ENCODE measurements around the gene ADAMTS13. TPM values are rescaled to one million over a fixed set of nuclear protein-coding genes. Genes with fewer than 3 reads are reported as not detected.

The ADAMTS13 gene
- total and polyA plus RNA-seq, 9 of the 15 experiments (the other 6 are each of a cell fraction or from before 2014, with no cell fraction given) = 0.03 to 0.20 (median 0.04) TPM; not detected in 4

DNA sequence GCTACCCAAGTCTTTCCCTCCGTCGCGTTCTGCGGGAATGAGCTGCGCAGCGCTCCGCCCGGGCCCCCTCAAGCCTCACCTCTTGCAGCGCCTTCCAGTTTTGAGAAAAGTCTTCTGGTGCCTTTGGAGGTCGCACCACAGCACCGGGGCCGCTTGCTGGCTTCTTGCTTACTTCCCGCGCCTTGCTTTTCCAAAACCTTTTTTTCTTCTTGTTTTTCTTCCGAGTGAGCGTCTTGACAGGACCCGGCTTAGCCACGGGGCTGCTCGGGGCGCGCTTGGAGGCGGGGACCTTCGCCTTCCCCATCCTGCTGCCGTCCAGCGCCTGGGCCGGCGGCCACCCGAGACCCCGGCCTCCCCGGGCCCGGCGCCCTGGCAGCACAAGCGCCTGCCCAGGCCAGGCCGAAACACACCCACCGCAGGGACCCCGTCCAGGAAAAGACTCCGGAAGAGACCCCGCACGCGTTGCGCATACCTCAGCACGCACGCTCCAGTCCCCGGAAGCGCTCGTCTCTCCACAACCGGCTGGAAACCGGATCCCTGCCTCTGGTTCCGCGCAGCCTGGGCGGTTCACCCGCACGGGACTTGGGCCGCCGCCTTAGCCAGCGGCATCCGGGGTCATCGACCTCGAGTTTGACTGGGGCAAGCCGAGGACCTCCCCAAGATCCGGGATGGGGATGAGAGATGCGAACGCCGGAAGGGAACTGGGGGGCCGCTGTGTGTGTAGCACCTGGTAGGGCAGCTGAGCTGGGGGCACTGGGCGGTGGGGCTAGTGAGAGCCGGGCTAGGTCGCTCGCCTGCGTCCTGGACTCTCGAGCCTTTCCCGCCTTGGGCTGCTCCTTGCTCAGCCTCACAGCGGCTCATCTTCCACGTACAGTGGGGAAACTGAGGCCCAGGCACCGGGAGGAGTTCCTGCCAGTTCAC, 4.4 kb upstream of the ADAMTS13 start, which contains the start of gene REXO4 (continued):
- TF ChIP-seq, protein P1, sequence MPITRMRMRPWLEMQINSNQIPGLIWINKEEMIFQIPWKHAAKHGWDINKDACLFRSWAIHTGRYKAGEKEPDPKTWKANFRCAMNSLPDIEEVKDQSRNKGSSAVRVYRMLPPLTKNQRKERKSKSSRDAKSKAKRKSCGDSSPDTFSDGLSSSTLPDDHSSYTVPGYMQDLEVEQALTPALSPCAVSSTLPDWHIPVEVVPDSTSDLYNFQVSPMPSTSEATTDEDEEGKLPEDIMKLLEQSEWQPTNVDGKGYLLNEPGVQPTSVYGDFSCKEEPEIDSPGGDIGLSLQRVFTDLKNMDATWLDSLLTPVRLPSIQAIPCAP (CRISPR knock-in tag; IDR thresholded peaks at IDR 0.05; ENCODE audit: borderline replicate concordance) = no peak
- TF ChIP-seq, protein P2, sequence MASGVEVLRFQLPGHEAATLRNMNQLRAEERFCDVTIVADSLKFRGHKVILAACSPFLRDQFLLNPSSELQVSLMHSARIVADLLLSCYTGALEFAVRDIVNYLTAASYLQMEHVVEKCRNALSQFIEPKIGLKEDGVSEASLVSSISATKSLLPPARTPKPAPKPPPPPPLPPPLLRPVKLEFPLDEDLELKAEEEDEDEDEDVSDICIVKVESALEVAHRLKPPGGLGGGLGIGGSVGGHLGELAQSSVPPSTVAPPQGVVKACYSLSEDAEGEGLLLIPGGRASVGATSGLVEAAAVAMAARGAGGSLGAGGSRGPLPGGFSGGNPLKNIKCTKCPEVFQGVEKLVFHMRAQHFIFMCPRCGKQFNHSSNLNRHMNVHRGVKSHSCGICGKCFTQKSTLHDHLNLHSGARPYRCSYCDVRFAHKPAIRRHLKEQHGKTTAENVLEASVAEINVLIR (CRISPR knock-in tag; IDR thresholded peaks at IDR 0.05) = no peak
- TF ChIP-seq KLF16 (IDR thresholded peaks at IDR 0.05) (no peak), SMARCE1 (IDR thresholded peaks at IDR 0.05) (no peak), NFIX (CRISPR knock-in tag; IDR thresholded peaks at IDR 0.05; ENCODE audit: low read depth) (no peak), ZNF224 (CRISPR knock-in tag; IDR thresholded peaks at IDR 0.05) (no peak), STAT5A (IDR thresholded peaks at IDR 0.05; ENCODE audit: borderline replicate concordance, low read length) (no peak), ETV5 (CRISPR knock-in tag; IDR thresholded peaks at IDR 0.05; ENCODE audit: low read depth) (peak; percentile 90), E2F3 (CRISPR knock-in tag; IDR thresholded peaks at IDR 0.05) (0 out of 2 replicates have a peak, but pooled peaks have one; percentile 18), RCOR1 (IDR thresholded peaks at IDR 0.05; ENCODE audit: borderline replicate concordance in 1 of 2, low read depth in 2 of 2, low read length in 2 of 2) (peak in 1 of 2 experiments; percentile 60; a peak in 2 of 4 replicates), NFATC3 (IDR thresholded peaks at IDR 0.05) (peak; percentile 82; the same call in 1 of the 2 replicates), COPS2 (conservative IDR thresholded peaks at IDR 0.05) (no peak), ZNF134 (CRISPR knock-in tag; conservative IDR thresholded peaks at IDR 0.05) (no peak)
- TF ChIP-seq, protein P3, sequence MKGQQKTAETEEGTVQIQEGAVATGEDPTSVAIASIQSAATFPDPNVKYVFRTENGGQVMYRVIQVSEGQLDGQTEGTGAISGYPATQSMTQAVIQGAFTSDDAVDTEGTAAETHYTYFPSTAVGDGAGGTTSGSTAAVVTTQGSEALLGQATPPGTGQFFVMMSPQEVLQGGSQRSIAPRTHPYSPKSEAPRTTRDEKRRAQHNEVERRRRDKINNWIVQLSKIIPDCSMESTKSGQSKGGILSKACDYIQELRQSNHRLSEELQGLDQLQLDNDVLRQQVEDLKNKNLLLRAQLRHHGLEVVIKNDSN (CRISPR knock-in tag; IDR thresholded peaks at IDR 0.05) = no peak
- TF ChIP-seq, protein P4, sequence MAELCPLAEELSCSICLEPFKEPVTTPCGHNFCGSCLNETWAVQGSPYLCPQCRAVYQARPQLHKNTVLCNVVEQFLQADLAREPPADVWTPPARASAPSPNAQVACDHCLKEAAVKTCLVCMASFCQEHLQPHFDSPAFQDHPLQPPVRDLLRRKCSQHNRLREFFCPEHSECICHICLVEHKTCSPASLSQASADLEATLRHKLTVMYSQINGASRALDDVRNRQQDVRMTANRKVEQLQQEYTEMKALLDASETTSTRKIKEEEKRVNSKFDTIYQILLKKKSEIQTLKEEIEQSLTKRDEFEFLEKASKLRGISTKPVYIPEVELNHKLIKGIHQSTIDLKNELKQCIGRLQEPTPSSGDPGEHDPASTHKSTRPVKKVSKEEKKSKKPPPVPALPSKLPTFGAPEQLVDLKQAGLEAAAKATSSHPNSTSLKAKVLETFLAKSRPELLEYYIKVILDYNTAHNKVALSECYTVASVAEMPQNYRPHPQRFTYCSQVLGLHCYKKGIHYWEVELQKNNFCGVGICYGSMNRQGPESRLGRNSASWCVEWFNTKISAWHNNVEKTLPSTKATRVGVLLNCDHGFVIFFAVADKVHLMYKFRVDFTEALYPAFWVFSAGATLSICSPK (IDR thresholded peaks at IDR 0.05; ENCODE audit: borderline replicate concordance) = no peak
